GM19463 (cell line): Measurements from ENCODE around the gene NHLH2.

Source experiments
- ATAC-seq: cut with Tn5 transposase; IDR thresholded peaks from one replicate; pipeline ENCODE4 v1.9.1; 2021; ENCODE audit warnings: mild to moderate bottlenecking, moderate library complexity; ENCODE audit not compliant: unreplicated experiment

Gene NHLH2

DNA sequence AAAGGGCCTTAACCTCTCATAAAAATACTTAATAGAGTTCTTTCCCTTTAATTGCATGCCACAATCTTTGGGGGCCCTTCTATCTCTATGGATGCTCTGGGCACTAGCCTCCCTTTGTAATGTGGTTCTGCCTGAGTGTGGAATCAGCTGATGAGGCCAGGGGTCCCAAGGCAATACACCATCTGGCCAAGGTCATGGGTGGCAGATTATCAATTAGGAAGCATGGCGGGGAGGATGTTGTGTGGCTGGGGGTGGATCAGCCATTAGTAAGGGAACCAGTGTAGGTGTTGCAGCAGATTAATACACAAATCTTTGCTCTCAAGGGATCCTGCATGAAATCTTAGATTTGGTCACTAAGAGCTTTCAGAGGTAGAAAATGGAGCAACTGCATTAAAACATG lies 35.3 kb downstream of the NHLH2 start:
- ATAC-seq, result no peak

- ATAC-seq, result no peak
Measured at GRCh38 chr1:115802416-115802815, 38.5 kb downstream of the NHLH2 start.

GRCh38 chr1:115797486-115797885 lies 43.4 kb downstream of the NHLH2 start:
- ATAC-seq, result no peak

DNA sequence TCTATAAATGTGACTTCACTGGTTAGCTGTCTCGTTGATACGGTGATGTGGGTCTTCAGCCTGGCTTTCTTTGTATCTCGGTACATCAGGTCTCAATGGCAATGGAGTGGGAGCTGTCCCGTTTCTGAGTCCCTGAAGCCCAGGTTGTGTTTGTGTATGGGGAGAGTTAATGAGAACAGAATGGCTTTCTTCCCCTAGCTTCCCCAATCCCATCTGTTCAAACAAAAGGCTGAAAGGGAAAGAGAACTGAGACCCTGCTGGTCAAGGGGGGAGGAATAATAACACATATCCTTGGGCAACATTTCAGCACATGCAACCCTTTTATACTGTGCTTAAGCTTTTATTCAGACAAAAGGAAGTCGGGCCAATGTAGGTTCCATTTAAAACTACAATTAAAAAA lies 44.0 kb downstream of the NHLH2 start:
- no peak for ATAC-seq

- no peak for ATAC-seq
Measured at GRCh38 chr1:115796036-115796435, 44.9 kb downstream of the NHLH2 start.

- no peak for ATAC-seq
Measured at GRCh38 chr1:115794976-115795639, 45.8 kb downstream of the NHLH2 start.

DNA sequence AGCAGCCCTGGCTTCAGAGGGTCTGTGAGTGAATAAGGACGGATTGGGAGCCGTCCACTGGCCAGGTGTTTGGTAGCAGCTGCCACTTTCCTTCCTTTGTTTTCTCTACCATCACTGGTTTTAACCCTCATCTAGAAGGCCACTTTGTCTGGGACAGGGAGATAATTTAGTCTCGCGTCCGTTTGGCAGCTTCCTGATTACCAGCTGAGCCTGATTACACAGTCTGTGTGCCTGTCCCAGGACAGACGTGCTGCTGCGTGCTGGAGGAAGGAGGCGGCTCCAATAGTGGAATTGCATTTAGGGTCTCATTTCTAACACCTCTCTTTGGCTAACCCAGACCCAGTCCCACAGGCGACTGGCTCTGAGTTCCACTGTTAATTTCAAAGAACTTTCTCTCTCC lies 47.8 kb downstream of the NHLH2 start:
- ATAC-seq, result no peak

GRCh38 chr1:115791816-115792215 lies 49.1 kb downstream of the NHLH2 start:
- no peak for ATAC-seq

- ATAC-seq, result no peak
Measured at GRCh38 chr1:115790846-115791245, 50.1 kb downstream of the NHLH2 start.

- no peak for ATAC-seq
Measured at GRCh38 chr1:115790356-115790755, 50.6 kb downstream of the NHLH2 start.
